Upper lobe of left lung (tissue), 6 donors: ENCODE results near the gene FBF1. TPM values are rescaled to one million over a fixed set of nuclear protein-coding genes. Genes with fewer than 3 reads are reported as not detected.

ENCODE experiments used
- ATAC-seq, 2 donors: fragments of 200-7000 bp; cut with Tn5 transposase; one replicate each; pipeline ENCODE4 v1.9.1; 2022; ENCODE audit warnings: mild to moderate bottlenecking in 2 of 2, moderate library complexity in 2 of 2; ENCODE audit not compliant: low FRiP score in 2 of 2
- DNase-seq, 2 donors: peaks; one replicate each; pipeline ENCODE4 v3.0.0-alpha.2; 2019 to 2020
- H3K27ac ChIP-seq, 4 donors: fragments of 200-600 bp; sonication (generic); one replicate each; pipeline ENCODE4 v1.5.1; 2016 to 2019
- H3K27me3 ChIP-seq, 4 donors: fragments of 200-600 bp; sonication (generic); one replicate each; pipeline ENCODE4 v1.5.1; 2017 to 2019
- H3K36me3 ChIP-seq, 4 donors: fragments of 200-600 bp; sonication (generic); one replicate each; pipeline ENCODE4 v1.5.1; 2016 to 2019
- H3K4me1 ChIP-seq, 4 donors: fragments of 200-600 bp; sonication (generic); one replicate each; pipeline ENCODE4 v1.5.1; 2018 to 2019
- H3K4me3 ChIP-seq, 4 donors: fragments of 200-600 bp; sonication (generic); one replicate each; pipeline ENCODE4 v1.5.1; 2017 to 2019; ENCODE audit warnings: mild to moderate bottlenecking in 2 of 4, moderate library complexity in 1 of 4
- H3K9me3 ChIP-seq, 4 donors: fragments of 200-600 bp; sonication (generic); one replicate each; pipeline ENCODE4 v1.5.1; 2018 to 2019
- CTCF ChIP-seq, 6 experiments: fragments of 450-650 bp in 4 of 6; fragments of 200-600 bp in 2 of 6; sonication (generic) in 2 of 6; IDR thresholded peaks; one replicate each; pipeline ENCODE4 v1.5.1; 2016 to 2019; ENCODE audit warnings: antibody characterized with exemption in 6 of 6
- EP300 ChIP-seq, 4 donors: sonication (generic); formaldehyde crosslinking; IDR thresholded peaks; one replicate each; pipeline ENCODE4 v1.5.1; 2017; ENCODE audit warnings: antibody characterized with exemption in 4 of 4, control low read depth in 2 of 4
- POLR2A ChIP-seq, 4 donors: fragments of 450-650 bp; IDR thresholded peaks; one replicate each; pipeline ENCODE4 v1.5.1; 2016 to 2017; ENCODE audit warnings: antibody characterized with exemption in 4 of 4, mild to moderate bottlenecking in 2 of 4
- POLR2AphosphoS5 ChIP-seq, 2 donors: sonication (generic); formaldehyde crosslinking; IDR thresholded peaks; one replicate each; pipeline ENCODE4 v1.5.1; 2017; ENCODE audit warnings: antibody characterized with exemption in 2 of 2
- WGBS, 2 donors: methylation state at CpG; one replicate each; pipeline ENCODE4 v1.1.5; 2017 to 2018; 5-methylcytosine and 5-hydroxymethylcytosine counted together
- total RNA-seq, 6 donors: library from RNA; depleted of rRNA in 4 of 6; stranded (reverse); fragments of >200 nt in 4 of 6; gene quantifications; one replicate each; pipeline versions ENCODE4 v1.1.0 to v1.2.1, GENCODE V29; 2016 to 2021
- donor health status: DM: no; HTN: no; CAD: no; lungs with moderate emphysema.
- donor health status: DM: no; HTN: yes; CAD: no; lungs with severe emphysema.

The FBF1 gene
- total RNA-seq, 6 donors from 2014 or later: 9.3 to 66.0 (median 14.3) TPM

- Histone ChIP-seq H3K27ac (no peak overlapping the region), H3K36me3 (peaks cover 0 to 13% (median 7%) of the 10 kb centered on the region in 4 donors), H3K27me3 (no peaks in the 10 kb centered on the region), H3K9me3 (no peaks in the 10 kb centered on the region), H3K4me3 (no peak overlapping the region), H3K4me1 (peaks cover 0 to 10% (median 2%) of the 10 kb centered on the region in 4 donors)
- DNase-seq (peak in 1 of 2 donors; percentile 33), ATAC-seq (no peak)
- WGBS, 2 donors: 58 to 64% methylated on average over 8 of the region's 8 CpGs
- no peak for TF ChIP-seq EP300 (IDR thresholded peaks at IDR 0.05)
- no peak for TF ChIP-seq POLR2A (IDR thresholded peaks at IDR 0.05)
Measured at GRCh38 chr17:75885431-75885830, 55.4 kb downstream of the FBF1 start.

- ATAC-seq: no peak
- Histone ChIP-seq H3K27ac (no peak overlapping the region), H3K36me3 (no peaks in the 10 kb centered on the region), H3K27me3 (peaks cover 0 to 3% (median 0%) of the 10 kb centered on the region in 4 donors), H3K4me1 (peaks cover 8 to 27% (median 24%) of the 10 kb centered on the region in 4 donors), H3K4me3 (no peak overlapping the region), H3K9me3 (no peaks in the 10 kb centered on the region)
- no peak for DNase-seq
- WGBS, 2 donors: 69 to 87% methylated on average over 12 to 15 of the region's 15 CpGs
- TF ChIP-seq POLR2A (IDR thresholded peaks at IDR 0.05) (no peak), POLR2AphosphoS5 (IDR thresholded peaks at IDR 0.05) (no peak), CTCF (IDR thresholded peaks at IDR 0.05) (no peak), EP300 (IDR thresholded peaks at IDR 0.05) (no peak)
Measured at GRCh38 chr17:75881678-75882454, 59.0 kb downstream of the FBF1 start.

GRCh38 chr17:75880266-75880665 lies 60.6 kb downstream of the FBF1 start:
- WGBS, 2 donors: 87 to 92% methylated on average over 7 of the region's 7 CpGs
- Histone ChIP-seq H3K9me3 (no peaks in the 10 kb centered on the region), H3K4me1 (peaks cover 24 to 43% (median 40%) of the 10 kb centered on the region in 4 donors), H3K4me3 (no peak overlapping the region), H3K36me3 (peaks cover 0 to 6% (median 0%) of the 10 kb centered on the region in 4 donors), H3K27me3 (peaks cover 0 to 3% (median 0%) of the 10 kb centered on the region in 4 donors), H3K27ac (no peak overlapping the region)
- ATAC-seq: no peak
- TF ChIP-seq POLR2A (IDR thresholded peaks at IDR 0.05) (no peak), POLR2AphosphoS5 (IDR thresholded peaks at IDR 0.05) (no peak), CTCF (IDR thresholded peaks at IDR 0.05) (no peak)
- no peak for DNase-seq

GRCh38 chr17:75878174-75878998 lies 62.5 kb downstream of the FBF1 start, which contains the start of gene TRIM47:
Gene TRIM47 (minus strand): TSS chr17:75878581. CDS start chr17:75878548, 33 bp downstream.
- ATAC-seq (peak; percentile 9 to 78), DNase-seq (peak; percentile 52 to 94)
- Histone ChIP-seq H3K4me3 (peak within 1 kb of the TSS; percentile 65 to 80 (median 70)), H3K36me3 (peaks cover 0 to 24% (median 10%) of the 10 kb centered on the region in 4 donors), H3K4me1 (peaks cover 42 to 55% (median 50%) of the 10 kb centered on the region in 4 donors), H3K27me3 (peaks cover 0 to 3% (median 0%) of the 10 kb centered on the region in 4 donors), H3K9me3 (no peaks in the 10 kb centered on the region), H3K27ac (peak within 1 kb of the TSS; percentile 91 to 95 (median 94))
- TF ChIP-seq EP300 (IDR thresholded peaks at IDR 0.05) (no peak), POLR2AphosphoS5 (IDR thresholded peaks at IDR 0.05) (peak; percentile 45 to 82), POLR2A (IDR thresholded peaks at IDR 0.05) (peak in 3 of 4 donors; percentile 71 to 83 (median 77)), CTCF (IDR thresholded peaks at IDR 0.05) (peak in 2 of 6 experiments; percentile 36 to 51)
- 3 to 11% methylated on average over 6 to 12 of the region's 87 CpGs for WGBS, 2 donors

GRCh38 chr17:75877752-75878173 lies 63.1 kb downstream of the FBF1 start:
- peak overlapping the region; percentile 91 to 95 (median 94) for H3K27ac ChIP-seq
- peaks cover 0 to 3% (median 0%) of the 10 kb centered on the region in 4 donors for H3K27me3 ChIP-seq
- H3K36me3 ChIP-seq: peaks cover 0 to 24% (median 10%) of the 10 kb centered on the region in 4 donors
- H3K4me3 ChIP-seq: peak overlapping the region; percentile 65 to 80 (median 70)
- DNase-seq: peak; percentile 71 to 95
- TF ChIP-seq POLR2A (IDR thresholded peaks at IDR 0.05) (peak in 1 of 4 donors; percentile 14), EP300 (IDR thresholded peaks at IDR 0.05) (no peak), CTCF (IDR thresholded peaks at IDR 0.05) (peak; percentile 36 to 87 (median 76)), POLR2AphosphoS5 (IDR thresholded peaks at IDR 0.05) (peak in 1 of 2 donors; percentile 42)
- ATAC-seq: peak; percentile 77 to 83
- H3K9me3 ChIP-seq: no peaks in the 10 kb centered on the region
- H3K4me1 ChIP-seq: peaks cover 49 to 61% (median 54%) of the 10 kb centered on the region in 4 donors
- WGBS, 2 donors: 0% methylated on average over 10 of the region's 56 CpGs; no CpG with 5 or more reads in 1 of the 2 donors
